ENCODE results near the gene MYH3. TPM values are rescaled to one million over a fixed set of nuclear protein-coding genes. Genes with fewer than 3 reads are reported as not detected.

The MYH3 gene
- total RNA-seq, 4 donors from 2014 or later = 2.2 to 6.6 (median 3.6) TPM

- H3K36me3 ChIP-seq = peaks cover 0 to 52% (median 25%) of the 10 kb centered on the region in 4 donors
- DNase-seq = no peak
- TF ChIP-seq, protein P1, sequence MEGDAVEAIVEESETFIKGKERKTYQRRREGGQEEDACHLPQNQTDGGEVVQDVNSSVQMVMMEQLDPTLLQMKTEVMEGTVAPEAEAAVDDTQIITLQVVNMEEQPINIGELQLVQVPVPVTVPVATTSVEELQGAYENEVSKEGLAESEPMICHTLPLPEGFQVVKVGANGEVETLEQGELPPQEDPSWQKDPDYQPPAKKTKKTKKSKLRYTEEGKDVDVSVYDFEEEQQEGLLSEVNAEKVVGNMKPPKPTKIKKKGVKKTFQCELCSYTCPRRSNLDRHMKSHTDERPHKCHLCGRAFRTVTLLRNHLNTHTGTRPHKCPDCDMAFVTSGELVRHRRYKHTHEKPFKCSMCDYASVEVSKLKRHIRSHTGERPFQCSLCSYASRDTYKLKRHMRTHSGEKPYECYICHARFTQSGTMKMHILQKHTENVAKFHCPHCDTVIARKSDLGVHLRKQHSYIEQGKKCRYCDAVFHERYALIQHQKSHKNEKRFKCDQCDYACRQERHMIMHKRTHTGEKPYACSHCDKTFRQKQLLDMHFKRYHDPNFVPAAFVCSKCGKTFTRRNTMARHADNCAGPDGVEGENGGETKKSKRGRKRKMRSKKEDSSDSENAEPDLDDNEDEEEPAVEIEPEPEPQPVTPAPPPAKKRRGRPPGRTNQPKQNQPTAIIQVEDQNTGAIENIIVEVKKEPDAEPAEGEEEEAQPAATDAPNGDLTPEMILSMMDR (IDR thresholded peaks at IDR 0.05) = peak in 4 of 5 experiments; percentile 20 to 40 (median 31)
- no peak for TF ChIP-seq POLR2A (IDR thresholded peaks at IDR 0.05)
- no peak overlapping the region for H3K27ac ChIP-seq
- no peak overlapping the region for H3K4me3 ChIP-seq
- H3K27me3 ChIP-seq = no peaks in the 10 kb centered on the region
- intact Hi-C loops (cut with DNase I; ENCODE audit: low total_unique reads) (no loop called here), in situ Hi-C loops (cut with MboI; ENCODE audit: low pct_ligation_motif_present in 1 of 4, low pct_unique_long_range_greater_than_20kb in 1 of 4, low sequenced_read_pairs in 3 of 4) (no loop called here)
- whole genome bisulfite sequencing, 2 donors (ENCODE audit: low coverage in 1 of 2) = 46 to 84% methylated on average over 2 of the region's 2 CpGs
- no peaks in the 10 kb centered on the region for H3K9me3 ChIP-seq
- H3K4me1 ChIP-seq = peaks cover 0 to 3% (median 0%) of the 10 kb centered on the region in 4 donors
Measured at GRCh38 chr17:10683853-10684252, 26.7 kb upstream of the MYH3 start.

DNA sequence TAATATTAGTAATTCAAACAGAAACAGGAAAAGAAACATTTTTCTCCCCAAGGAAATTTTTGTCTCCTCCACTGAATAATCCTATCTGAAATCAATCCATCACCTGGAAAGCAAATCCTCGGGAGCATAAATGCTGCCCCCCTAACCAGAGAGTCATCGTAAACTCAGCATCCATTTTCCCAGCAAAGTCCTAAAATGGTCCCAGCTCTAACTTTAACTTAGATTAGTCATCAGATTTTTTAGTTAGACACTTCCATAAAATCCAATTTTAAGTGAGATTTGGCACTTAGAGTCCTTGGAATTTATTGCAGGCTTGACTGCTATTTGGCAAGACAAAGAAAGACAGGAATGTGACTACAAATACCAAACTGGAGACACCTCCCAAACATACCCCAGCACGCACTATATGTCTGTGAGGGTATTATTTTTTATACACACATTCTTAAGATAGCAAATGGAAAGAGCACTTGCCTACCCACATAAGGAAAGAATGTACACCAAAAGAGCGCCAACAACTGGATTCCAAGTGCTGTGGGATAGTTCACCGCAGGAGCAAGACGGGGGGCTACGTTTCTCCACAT is 24.8 kb upstream of the MYH3 start:
- Histone ChIP-seq H3K4me1 (peaks cover 0 to 3% (median 0%) of the 10 kb centered on the region in 4 donors), H3K27ac (peak overlapping the region; percentile 3 to 33 (median 26)), H3K4me3 (no peak overlapping the region), H3K9me3 (no peaks in the 10 kb centered on the region), H3K27me3 (no peaks in the 10 kb centered on the region), H3K36me3 (peaks cover 0 to 48% (median 20%) of the 10 kb centered on the region in 4 donors)
- TF ChIP-seq POLR2A (IDR thresholded peaks at IDR 0.05) (no peak), EP300 (IDR thresholded peaks at IDR 0.05; ENCODE audit: low read depth) (no peak), POLR2AphosphoS5 (IDR thresholded peaks at IDR 0.05) (no peak)
- TF ChIP-seq, protein P1 (IDR thresholded peaks at IDR 0.05) = no peak
- intact Hi-C loops (cut with DNase I; ENCODE audit: low total_unique reads) = no loop called here
- in situ Hi-C loops (cut with MboI; ENCODE audit: low pct_ligation_motif_present in 1 of 4, low pct_unique_long_range_greater_than_20kb in 1 of 4, low sequenced_read_pairs in 3 of 4) = no loop called here
- no peak for DNase-seq
- WGBS, 2 donors (ENCODE audit: low coverage in 1 of 2) = 75 to 84% methylated on average over 6 to 7 of the region's 7 CpGs

DNA sequence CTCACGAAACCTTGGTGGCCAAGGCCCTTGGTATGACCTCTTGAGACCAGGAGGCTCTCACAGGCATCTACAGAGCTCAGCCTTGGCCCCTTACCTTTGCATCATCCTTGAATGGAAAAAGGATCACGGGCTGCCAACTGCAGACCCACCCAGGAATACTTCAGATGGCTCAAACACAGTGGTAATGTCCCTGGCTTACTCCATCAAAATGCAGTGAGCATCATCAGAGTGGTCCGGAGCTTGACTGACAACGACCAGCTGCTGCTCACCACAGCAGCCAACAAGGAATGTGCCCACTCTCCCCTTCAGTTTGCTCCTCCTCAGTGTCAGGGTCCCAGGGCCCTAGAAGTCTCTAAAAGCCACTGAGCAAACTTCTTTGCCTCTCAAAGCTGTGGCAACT is 17.6 kb upstream of the MYH3 start:
- H3K27me3 ChIP-seq = no peaks in the 10 kb centered on the region
- H3K36me3 ChIP-seq = peaks cover 0 to 22% (median 8%) of the 10 kb centered on the region in 4 donors
- in situ Hi-C loops (cut with MboI; ENCODE audit: low pct_ligation_motif_present in 1 of 4, low pct_unique_long_range_greater_than_20kb in 1 of 4, low sequenced_read_pairs in 3 of 4) (loop anchor here in 1 of 4 donors (25.0 kb wide), 1 partner anchor 112 kb away; no protein-coding TSS in a partner anchor), intact Hi-C loops (cut with DNase I; ENCODE audit: low total_unique reads) (no loop called here)
- H3K4me3 ChIP-seq = no peak overlapping the region
- WGBS, 2 donors (ENCODE audit: low coverage in 1 of 2) = 98 to 100% methylated on average over 2 to 4 of the region's 4 CpGs
- no peak overlapping the region for H3K27ac ChIP-seq
- TF ChIP-seq EP300 (IDR thresholded peaks at IDR 0.05; ENCODE audit: low read depth) (no peak), POLR2A (IDR thresholded peaks at IDR 0.05) (no peak), POLR2AphosphoS5 (IDR thresholded peaks at IDR 0.05) (no peak)
- TF ChIP-seq, protein P1 (IDR thresholded peaks at IDR 0.05) = no peak
- H3K4me1 ChIP-seq = no peaks in the 10 kb centered on the region
- no peaks in the 10 kb centered on the region for H3K9me3 ChIP-seq
- DNase-seq = no peak

GRCh38 chr17:10673312-10673711 is 16.2 kb upstream of the MYH3 start:
- WGBS, 2 donors (ENCODE audit: low coverage in 1 of 2) = 93 to 95% methylated on average over 8 to 12 of the region's 12 CpGs
- in situ Hi-C loops (cut with MboI; ENCODE audit: low pct_ligation_motif_present in 1 of 4, low pct_unique_long_range_greater_than_20kb in 1 of 4, low sequenced_read_pairs in 3 of 4) = loop anchor here in 1 of 4 donors (25.0 kb wide), 1 partner anchor 111 kb away; no protein-coding TSS in a partner anchor
- intact Hi-C loops (cut with DNase I; ENCODE audit: low total_unique reads) = no loop called here
- no peaks in the 10 kb centered on the region for H3K4me1 ChIP-seq
- H3K27me3 ChIP-seq = no peaks in the 10 kb centered on the region
- H3K4me3 ChIP-seq = no peak overlapping the region
- peak overlapping the region in 1 of 4 donors; percentile 38 for H3K27ac ChIP-seq
- TF ChIP-seq EP300 (IDR thresholded peaks at IDR 0.05; ENCODE audit: low read depth) (no peak), POLR2AphosphoS5 (IDR thresholded peaks at IDR 0.05) (no peak), POLR2A (IDR thresholded peaks at IDR 0.05) (no peak)
- TF ChIP-seq, protein P1 (IDR thresholded peaks at IDR 0.05) = no peak
- H3K9me3 ChIP-seq = no peaks in the 10 kb centered on the region
- no peak for DNase-seq
- H3K36me3 ChIP-seq = peaks cover 0 to 16% (median 5%) of the 10 kb centered on the region in 4 donors

Data from transverse colon (tissue), 4 donors.